Cardiac fibroblast (primary cell): ENCODE measurements around the gene LINC00237.

Experiments used
- DNase-seq, 2 donors: peaks; one replicate each; pipeline versions ENCODE4 v3.0.0 to v3.0.0-alpha.2; 2010; ENCODE audit warnings: low read depth in 2 of 2
- H3K4me3 ChIP-seq, 2 donors: replicated peaks in 1 of 2; 1 replicate in 1 of 2; 2 replicates in 1 of 2; pipeline ENCODE4 v1.5.1; 2011; ENCODE audit warnings: low read depth in 2 of 2, low read length in 2 of 2, mild to moderate bottlenecking in 2 of 2, moderate library complexity in 1 of 2
- CTCF ChIP-seq: IDR thresholded peaks from one replicate; pipeline ENCODE4 v1.5.1; 2011; ENCODE audit warnings: low read depth, mild to moderate bottlenecking, low read length, inconsistent platforms

The LINC00237 gene

DNA sequence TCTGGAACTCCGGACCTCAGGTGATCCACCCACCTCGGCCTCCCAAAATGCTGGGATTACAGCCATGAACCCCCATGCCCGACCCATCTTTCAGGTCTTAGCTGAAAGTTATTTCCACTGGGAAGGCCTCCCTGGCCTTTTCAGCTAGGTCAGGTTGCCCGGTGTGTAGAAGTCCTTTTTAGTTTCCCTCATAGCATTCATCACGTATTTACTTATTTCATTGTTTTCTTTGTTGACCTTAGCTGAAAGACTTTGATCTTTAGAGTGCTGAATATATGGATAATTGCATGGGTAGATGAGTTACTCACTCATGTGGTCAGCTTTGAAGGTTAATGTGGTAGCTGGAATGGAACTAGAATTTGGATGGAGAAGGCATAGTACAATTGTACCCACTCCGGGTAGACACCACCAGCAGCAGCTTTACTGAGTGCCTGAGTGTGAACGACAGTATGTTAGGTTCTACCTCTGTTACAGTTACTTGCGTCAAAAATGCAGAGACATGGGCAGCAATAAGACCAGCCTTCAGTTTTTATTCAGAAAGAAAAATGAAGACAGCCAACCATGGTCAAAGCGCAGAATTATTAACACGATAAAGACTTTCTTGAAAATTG, 28.8 kb upstream of the LINC00237 start:
- H3K4me3 ChIP-seq = no peak overlapping the region
- no peak for DNase-seq
- TF ChIP-seq CTCF = no peak

GRCh38 chr20:21133917-21134622, 27.9 kb upstream of the LINC00237 start:
- TF ChIP-seq CTCF = no peak
- DNase-seq = no peak
- no peak overlapping the region for H3K4me3 ChIP-seq

DNA sequence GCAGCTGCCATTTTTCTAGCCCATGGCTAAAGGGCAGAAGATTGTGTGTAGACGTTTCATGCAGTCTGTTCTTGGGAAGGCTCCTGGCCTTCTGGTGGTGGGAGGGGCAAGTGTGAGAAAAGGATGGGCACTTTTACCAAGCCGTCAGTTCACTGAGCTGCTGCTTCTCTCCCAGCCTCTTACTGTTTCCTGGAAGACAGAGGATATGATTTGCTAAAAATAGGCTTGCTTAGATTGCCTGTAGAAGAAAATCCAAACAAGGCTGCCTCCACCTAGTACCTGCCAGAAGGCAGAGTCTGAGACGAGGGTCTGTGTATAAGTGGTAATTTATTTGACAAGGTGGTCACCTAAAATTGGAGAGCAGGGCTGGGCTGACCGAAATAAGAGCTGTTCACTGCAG, 27.2 kb upstream of the LINC00237 start:
- TF ChIP-seq CTCF = no peak
- DNase-seq = no peak
- H3K4me3 ChIP-seq = no peak overlapping the region

GRCh38 chr20:21129861-21130260, 23.7 kb upstream of the LINC00237 start:
- no peak for DNase-seq
- no peak overlapping the region for H3K4me3 ChIP-seq
- TF ChIP-seq CTCF = no peak

GRCh38 chr20:21127201-21127981, 21.2 kb upstream of the LINC00237 start:
- DNase-seq = no peak
- TF ChIP-seq CTCF = no peak
- no peak overlapping the region for H3K4me3 ChIP-seq

DNA sequence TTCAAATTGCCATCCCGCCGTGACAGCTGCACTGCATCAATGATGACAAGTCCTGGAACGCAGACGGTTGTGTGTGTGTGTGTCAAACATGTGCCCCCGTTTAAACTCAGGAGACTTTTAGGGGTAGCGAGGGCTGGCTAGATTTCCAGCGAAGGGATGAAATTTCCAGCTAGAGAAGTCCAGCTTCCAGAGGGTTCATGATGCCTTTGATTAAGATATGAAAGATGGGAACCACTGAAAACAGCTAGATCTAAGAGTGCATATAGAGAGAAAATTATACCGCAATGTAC, 20.4 kb upstream of the LINC00237 start:
- peak in 1 of 2 donors; percentile 28 for DNase-seq
- no peak for TF ChIP-seq CTCF
- H3K4me3 ChIP-seq = peak overlapping the region; percentile 85 to 89
